ENCODE results near the gene GTF3C4.
A peak's percentile ranks its signal among the peaks of the same experiment; 100 is the strongest.

Gene GTF3C4

GRCh38 chr9:132732326-132733259, 62.3 kb downstream of the GTF3C4 start:
- peak; percentile 54 for DNase-seq

- no peak for DNase-seq
Measured at GRCh38 chr9:132733260-132733815, 63.1 kb downstream of the GTF3C4 start.

GRCh38 chr9:132739710-132740310, 69.5 kb downstream of the GTF3C4 start:
- DNase-seq: no peak

GRCh38 chr9:132740526-132741309, 70.5 kb downstream of the GTF3C4 start:
- no peak for DNase-seq

GRCh38 chr9:132742821-132743311, 72.6 kb downstream of the GTF3C4 start:
- DNase-seq: peak; percentile 47

GRCh38 chr9:132743931-132744479, 73.7 kb downstream of the GTF3C4 start:
- no peak for DNase-seq

Measured in right hindlimb (tissue), 1 donor.